OCI-LY7 (cell line): ENCODE measurements around the gene PRMT2.

Source experiments
- EZH2phosphoT487 ChIP-seq: fragments of 200-600 bp; sonication (generic); IDR thresholded peaks from 2 replicates; pipeline ENCODE4 v1.6.1; 2018; ENCODE audit warnings: low read depth, borderline replicate concordance, mild to moderate bottlenecking, mixed run types, antibody characterized with exemption, low read length, moderate library complexity, mixed read lengths
- TF ChIP-seq, protein P1 (sequence below): fragments of 200-600 bp; sonication (generic); conservative IDR thresholded peaks from 2 replicates; pipeline ENCODE4 v1.5.1; 2014; ENCODE audit warnings: mild to moderate bottlenecking, antibody characterized with exemption, low read length, moderate library complexity, mixed read lengths

DNA sequence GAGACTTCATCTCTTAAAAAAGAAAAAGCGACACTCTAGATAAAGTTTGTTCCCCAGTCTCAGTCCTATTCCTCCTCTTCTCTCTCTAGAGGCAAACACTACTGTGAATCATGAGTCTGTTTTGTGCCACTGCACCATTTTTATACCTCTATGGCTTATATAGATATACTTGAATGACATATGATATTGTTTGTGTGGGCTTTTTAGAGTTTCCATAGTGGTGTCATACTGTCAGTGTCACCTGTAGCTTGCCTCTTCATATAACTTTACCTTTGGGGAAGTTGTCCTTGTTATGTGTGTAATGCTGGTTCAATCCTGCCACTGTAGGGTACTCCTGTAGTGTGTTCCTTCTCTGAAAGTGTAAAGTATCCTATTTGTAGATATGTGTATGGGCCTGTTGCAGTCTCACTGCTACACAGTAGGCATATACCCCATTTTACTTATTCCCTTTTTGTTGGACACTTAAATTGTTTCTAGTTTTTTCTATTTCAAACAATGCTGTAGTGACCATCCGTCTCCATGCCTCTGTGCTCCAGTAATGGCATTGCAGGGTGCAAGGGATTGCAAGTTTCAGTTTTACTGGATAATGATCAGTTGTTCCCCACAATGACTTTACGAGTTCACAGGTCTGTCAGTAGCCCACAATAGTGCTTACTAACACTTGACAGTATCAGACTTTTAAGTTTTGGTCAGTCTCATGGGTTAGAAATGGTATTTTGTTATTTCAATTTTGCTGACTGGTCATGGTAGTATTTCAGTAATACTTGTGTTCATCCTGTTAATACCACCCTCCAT lies 2.7 kb downstream of the PRMT2 start:
- TF ChIP-seq, protein P1, sequence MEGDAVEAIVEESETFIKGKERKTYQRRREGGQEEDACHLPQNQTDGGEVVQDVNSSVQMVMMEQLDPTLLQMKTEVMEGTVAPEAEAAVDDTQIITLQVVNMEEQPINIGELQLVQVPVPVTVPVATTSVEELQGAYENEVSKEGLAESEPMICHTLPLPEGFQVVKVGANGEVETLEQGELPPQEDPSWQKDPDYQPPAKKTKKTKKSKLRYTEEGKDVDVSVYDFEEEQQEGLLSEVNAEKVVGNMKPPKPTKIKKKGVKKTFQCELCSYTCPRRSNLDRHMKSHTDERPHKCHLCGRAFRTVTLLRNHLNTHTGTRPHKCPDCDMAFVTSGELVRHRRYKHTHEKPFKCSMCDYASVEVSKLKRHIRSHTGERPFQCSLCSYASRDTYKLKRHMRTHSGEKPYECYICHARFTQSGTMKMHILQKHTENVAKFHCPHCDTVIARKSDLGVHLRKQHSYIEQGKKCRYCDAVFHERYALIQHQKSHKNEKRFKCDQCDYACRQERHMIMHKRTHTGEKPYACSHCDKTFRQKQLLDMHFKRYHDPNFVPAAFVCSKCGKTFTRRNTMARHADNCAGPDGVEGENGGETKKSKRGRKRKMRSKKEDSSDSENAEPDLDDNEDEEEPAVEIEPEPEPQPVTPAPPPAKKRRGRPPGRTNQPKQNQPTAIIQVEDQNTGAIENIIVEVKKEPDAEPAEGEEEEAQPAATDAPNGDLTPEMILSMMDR: no peak
- TF ChIP-seq EZH2phosphoT487: no peak
